A673 (cell line): ENCODE data around the gene UBE3B. TPM values are rescaled to one million over a fixed set of nuclear protein-coding genes. Genes with fewer than 3 reads are reported as not detected.

ENCODE experiments used
- BruUV-seq: library from RNA; stranded (reverse); fragments of 400-500 nt; replicated peaks from 2 replicates; lab custom pipeline; 2021; lab: Mats Ljungman, UMichigan
- CTCF ChIA-PET: fragments of 300-600 bp; sonication (Branson Sonifier 250); formaldehyde crosslinking; loops from one replicate; lab custom pipeline; 2022; ENCODE audit warnings: antibody characterized with exemption; lab: Charles Lee
- POLR2A ChIA-PET: fragments of 300-600 bp; sonication (Branson Sonifier 250); formaldehyde crosslinking; loops from one replicate; lab custom pipeline; 2022; ENCODE audit warnings: antibody characterized with exemption; ENCODE audit not compliant: low non-redundant PET; lab: Charles Lee
- DNase-seq: peaks from one replicate; pipeline ENCODE4 v3.0.0-alpha.2; 2015; ENCODE audit warnings: low spot score
- H3K27ac ChIP-seq: fragments of 200-600 bp; sonication (generic); 2 replicates; pipeline ENCODE4 v1.5.1; 2016; ENCODE audit warnings: mixed run types, low read depth, mild to moderate bottlenecking, mixed read lengths, antibody characterized with exemption, low read length; ENCODE audit not compliant: poor library complexity, severe bottlenecking
- H3K27me3 ChIP-seq: fragments of 200-600 bp; sonication (generic); replicated peaks from 2 replicates; pipeline ENCODE4 v1.6.1; 2017; ENCODE audit warnings: mixed run types, low read depth, mild to moderate bottlenecking, mixed read lengths, antibody characterized with exemption, low read length; ENCODE audit not compliant: insufficient read depth, poor library complexity
- H3K36me3 ChIP-seq: fragments of 200-600 bp; sonication (generic); 2 replicates; pipeline ENCODE4 v1.6.1; 2016; ENCODE audit warnings: mixed run types, mild to moderate bottlenecking, mixed read lengths, antibody characterized with exemption, low read length; ENCODE audit not compliant: insufficient read depth, poor library complexity, severe bottlenecking
- H3K4me1 ChIP-seq: fragments of 200-600 bp; sonication (generic); 2 replicates; pipeline ENCODE4 v1.6.1; 2017; ENCODE audit warnings: mixed run types, mild to moderate bottlenecking, mixed read lengths, antibody characterized with exemption, low read length; ENCODE audit not compliant: insufficient read depth, poor library complexity, severe bottlenecking
- H3K4me3 ChIP-seq: fragments of 200-600 bp; sonication (generic); 2 replicates; pipeline ENCODE4 v1.5.1; 2016; ENCODE audit warnings: low read depth, mixed run types, mild to moderate bottlenecking, mixed read lengths, low read length; ENCODE audit not compliant: poor library complexity, severe bottlenecking
- H3K9me3 ChIP-seq: fragments of 200-600 bp; sonication (generic); 2 replicates; pipeline ENCODE4 v1.6.1; 2016; ENCODE audit warnings: mixed run types, low read depth, mild to moderate bottlenecking, mixed read lengths, antibody characterized with exemption, low read length; ENCODE audit not compliant: poor library complexity, severe bottlenecking
- CTCF ChIP-seq: fragments of 300-800, 200-600 bp; sonication (generic); conservative IDR thresholded peaks from 2 replicates; pipeline ENCODE4 v1.5.1; 2017; ENCODE audit warnings: low read depth, mild to moderate bottlenecking, antibody characterized with exemption, low read length, moderate library complexity, mixed read lengths
- EZH2 ChIP-seq: fragments of 200-600 bp; sonication (generic); IDR thresholded peaks from 2 replicates; pipeline ENCODE4 v1.6.1; 2017; ENCODE audit warnings: borderline replicate concordance, low read depth, mild to moderate bottlenecking, mixed read lengths, antibody characterized with exemption, low read length; ENCODE audit not compliant: poor library complexity, severe bottlenecking
- intact Hi-C: fragments of 100-400 bp; cut with micrococcal nuclease; formaldehyde crosslinking; loops from one replicate; pipeline ENCODE4 v1.10.0; 2022; ENCODE audit not compliant: unreplicated experiment
- total RNA-seq: library from RNA; stranded (reverse); gene quantifications from 2 replicates; pipeline ENCODE4 v1.2.3, GENCODE V29; 2021

UBE3B gene
- total RNA-seq, 1 experiment from 2014 or later, result 29.2 TPM

- H3K9me3 ChIP-seq, result no peaks in the 10 kb centered on the region
- ChIA-PET CTCF (no interaction called here), POLR2A (no interaction called here)
- H3K27me3 ChIP-seq, result no peaks in the 10 kb centered on the region
- peaks cover 83% of the 10 kb centered on the region for H3K36me3 ChIP-seq
- TF ChIP-seq CTCF (no peak), EZH2 (no peak)
- DNase-seq, result no peak
- BruUV-seq, result no TSS peak
- intact Hi-C loops, result no loop called here
- H3K4me1 ChIP-seq, result no peaks in the 10 kb centered on the region
- no peak overlapping the region for H3K27ac ChIP-seq
- H3K4me3 ChIP-seq, result no peak overlapping the region
Measured at GRCh38 chr12:109567967-109568366, 90.5 kb downstream of the UBE3B start.

DNA sequence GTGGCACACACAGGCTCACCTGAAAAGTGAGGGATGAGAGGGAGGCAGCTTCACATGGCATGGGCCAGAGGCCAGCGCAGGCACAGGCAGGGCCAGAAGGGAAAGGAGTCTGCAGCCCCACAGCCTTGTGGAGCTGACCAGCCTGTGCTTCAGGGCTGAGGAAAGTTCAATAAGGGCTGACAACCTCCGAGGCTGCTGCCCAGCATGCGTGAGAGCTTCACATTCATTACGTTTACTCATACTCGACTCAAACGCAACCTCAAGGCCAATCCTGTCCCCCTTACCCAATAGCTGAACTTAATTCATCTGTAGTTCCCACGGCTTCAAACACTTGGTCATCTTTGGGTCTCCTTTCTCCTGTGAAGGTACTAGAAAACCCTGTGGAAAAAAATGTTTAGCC, 91.1 kb downstream of the UBE3B start:
- intact Hi-C loops, result no loop called here
- no TSS peak for BruUV-seq
- ChIA-PET POLR2A (no interaction called here), CTCF (no interaction called here)
- H3K27me3 ChIP-seq, result no peaks in the 10 kb centered on the region
- H3K9me3 ChIP-seq, result no peaks in the 10 kb centered on the region
- peaks cover 78% of the 10 kb centered on the region for H3K36me3 ChIP-seq
- no peaks in the 10 kb centered on the region for H3K4me1 ChIP-seq
- no peak overlapping the region for H3K27ac ChIP-seq
- no peak for DNase-seq
- TF ChIP-seq EZH2 (no peak), CTCF (no peak)
- H3K4me3 ChIP-seq, result no peak overlapping the region

- ChIA-PET POLR2A (interaction anchor here (0.6 kb wide), 1 partner anchor 821 kb away, joined by 3 read pairs; no protein-coding TSS in a partner anchor), CTCF (no interaction called here)
- no peak for TF ChIP-seq CTCF
- TF ChIP-seq EZH2, result no peak
- BruUV-seq, result no TSS peak
- Histone ChIP-seq H3K27ac (peak overlapping the region; percentile 96), H3K9me3 (no peaks in the 10 kb centered on the region), H3K27me3 (no peaks in the 10 kb centered on the region), H3K36me3 (peaks cover 65% of the 10 kb centered on the region), H3K4me1 (peaks cover 4% of the 10 kb centered on the region), H3K4me3 (peak overlapping the region; percentile 68)
- no peak for DNase-seq
- intact Hi-C loops, result no loop called here
Measured at GRCh38 chr12:109571773-109572505, 94.5 kb downstream of the UBE3B start.
